Inferior parietal cortex (tissue), 1 donor: ENCODE measurements around the gene ARHGAP27.

ENCODE experiments used
- DNase-seq: peaks from one replicate; pipeline ENCODE4 v3.0.0-alpha.2; 2016; ENCODE audit errors: extremely low spot score

The ARHGAP27 gene

GRCh38 chr17:45388604-45389325 lies 43.9 kb downstream of the ARHGAP27 start:
- no peak for DNase-seq

- DNase-seq: no peak
Observed at GRCh38 chr17:45387739-45388138, 44.9 kb downstream of the ARHGAP27 start.

- DNase-seq: peak; percentile 19
Observed at GRCh38 chr17:45386178-45386577, 46.5 kb downstream of the ARHGAP27 start.

- DNase-seq: peak; percentile 86
Observed at GRCh38 chr17:45385331-45385997, 47.2 kb downstream of the ARHGAP27 start.

- DNase-seq: no peak
Observed at GRCh38 chr17:45384789-45385262, 47.8 kb downstream of the ARHGAP27 start.

- no peak for DNase-seq
Observed at GRCh38 chr17:45384047-45384788, 48.5 kb downstream of the ARHGAP27 start.

GRCh38 chr17:45383003-45383402 lies 49.7 kb downstream of the ARHGAP27 start:
- DNase-seq: no peak

GRCh38 chr17:45382226-45382625 lies 50.4 kb downstream of the ARHGAP27 start:
- no peak for DNase-seq

- no peak for DNase-seq
Observed at GRCh38 chr17:45380991-45381390, 51.7 kb downstream of the ARHGAP27 start.

GRCh38 chr17:45380046-45380765 lies 52.5 kb downstream of the ARHGAP27 start:
- DNase-seq: no peak

GRCh38 chr17:45377401-45377800 lies 55.3 kb downstream of the ARHGAP27 start:
- no peak for DNase-seq

GRCh38 chr17:45376171-45377005 lies 56.3 kb downstream of the ARHGAP27 start:
- no peak for DNase-seq

- no peak for DNase-seq
Observed at GRCh38 chr17:45374501-45374900, 58.2 kb downstream of the ARHGAP27 start.

GRCh38 chr17:45372325-45372869 lies 60.3 kb downstream of the ARHGAP27 start:
- DNase-seq: no peak

- DNase-seq: peak; percentile 7
Observed at GRCh38 chr17:45371414-45372324, 61.0 kb downstream of the ARHGAP27 start.

GRCh38 chr17:45370949-45371413 lies 61.7 kb downstream of the ARHGAP27 start:
- no peak for DNase-seq

- DNase-seq: no peak
Observed at GRCh38 chr17:45369421-45369820, 63.2 kb downstream of the ARHGAP27 start.

- DNase-seq: no peak
Observed at GRCh38 chr17:45368651-45369050, 64.0 kb downstream of the ARHGAP27 start.

- DNase-seq: no peak
Observed at GRCh38 chr17:45367216-45367615, 65.5 kb downstream of the ARHGAP27 start.
